HepG2 (cell line): ENCODE data around the gene CEP43. TPM values are rescaled to one million over a fixed set of nuclear protein-coding genes. Genes with fewer than 3 reads are reported as not detected.

Source experiments
- CC2D1A ChIP-seq: sonication (generic); formaldehyde crosslinking; IDR thresholded peaks from 2 replicates; pipeline ENCODE4 v1.8.1; 2023; ENCODE audit warnings: mild to moderate bottlenecking, missing genetic modification reagents
- GATAD2A ChIP-seq: IDR thresholded peaks from 2 replicates; pipeline ENCODE4 v1.6.1; 2016
- HNF4G ChIP-seq, 2 experiments: sonication (generic) in 1 of 2; formaldehyde crosslinking in 1 of 2; IDR thresholded peaks; 2 replicates each; pipeline versions ENCODE4 v1.4.0 to v1.6.1; 2011 to 2020; ENCODE audit warnings: borderline replicate concordance in 2 of 2, low read depth in 2 of 2, mild to moderate bottlenecking in 2 of 2, low read length in 1 of 2, missing genetic modification reagents in 1 of 2, moderate library complexity in 1 of 2
- HNRNPLL ChIP-seq: fragments of 200-400 bp; formaldehyde crosslinking; IDR thresholded peaks from 2 replicates; pipeline ENCODE4 v1.6.1; 2017; ENCODE audit warnings: mild to moderate bottlenecking, low read depth, low read length; ENCODE audit not compliant: poor library complexity, severe bottlenecking
- MAF1 ChIP-seq: sonication (generic); formaldehyde crosslinking; IDR thresholded peaks from 2 replicates; pipeline ENCODE4 v1.5.0; 2020; ENCODE audit warnings: missing genetic modification reagents, borderline replicate concordance
- MAFG ChIP-seq: sonication (generic); formaldehyde crosslinking; IDR thresholded peaks from 2 replicates; pipeline ENCODE4 v1.5.1; 2020; ENCODE audit warnings: mild to moderate bottlenecking, missing genetic modification reagents
- NCOA5 ChIP-seq: sonication (generic); formaldehyde crosslinking; IDR thresholded peaks from 2 replicates; pipeline ENCODE4 v1.4.0; 2020; ENCODE audit warnings: missing genetic modification reagents
- SALL2 ChIP-seq: sonication (generic); formaldehyde crosslinking; IDR thresholded peaks from 2 replicates; pipeline ENCODE4 v1.8.1; 2023; ENCODE audit warnings: mild to moderate bottlenecking, missing genetic modification reagents, inconsistent platforms
- SP5 ChIP-seq: IDR thresholded peaks from 2 replicates; pipeline ENCODE4 v1.6.1; 2016; ENCODE audit warnings: low read depth, borderline replicate concordance
- TARDBP ChIP-seq: sonication (generic); formaldehyde crosslinking; IDR thresholded peaks from 2 replicates; pipeline ENCODE4 v1.8.0; 2022; ENCODE audit warnings: mild to moderate bottlenecking, missing genetic modification reagents
- ZNF33A ChIP-seq: sonication (generic); formaldehyde crosslinking; IDR thresholded peaks from 2 replicates; pipeline ENCODE4 v1.5.1; 2020; ENCODE audit warnings: missing genetic modification reagents, mild to moderate bottlenecking, moderate library complexity, borderline replicate concordance
- ZNF607 ChIP-seq: sonication (generic); formaldehyde crosslinking; IDR thresholded peaks from 2 replicates; pipeline ENCODE4 v1.5.1; 2020; ENCODE audit warnings: missing genetic modification reagents, mild to moderate bottlenecking, borderline replicate concordance
- ZNF772 ChIP-seq: sonication (generic); formaldehyde crosslinking; IDR thresholded peaks from 2 replicates; pipeline ENCODE4 v1.5.0; 2020; ENCODE audit warnings: mild to moderate bottlenecking, missing genetic modification reagents
- polyA plus RNA-seq, 8 experiments: library from polyadenylated mRNA; depleted of rRNA in 3 of 8; stranded (reverse) in 7 of 8; unstranded in 1 of 8; fragments of >200 nt; fragmentation: Illumina TruSeq in 4 of 8; extraction: Trizol in 4 of 8; gene quantifications; 2 replicates each; pipeline versions ENCODE4 v1.2.1 to v1.2.3, GENCODE V29; 2011 to 2016; ENCODE audit warnings: low read depth in 4 of 8, missing spikeins in 1 of 8, mixed read lengths in 1 of 8; ENCODE audit not compliant: insufficient read depth in 1 of 8
- total RNA-seq, 5 experiments: library from RNA; depleted of rRNA; stranded (reverse); fragments of >200 nt; fragmentation: Illumina TruSeq; extraction: Trizol; gene quantifications; 2 replicates each; pipeline ENCODE4 v1.2.3, GENCODE V29; 2016; ENCODE audit warnings: low read depth in 1 of 5
- TF ChIP-seq, protein P1 (sequence below): sonication (generic); formaldehyde crosslinking; IDR thresholded peaks from 2 replicates; pipeline ENCODE4 v1.5.1; 2020; ENCODE audit warnings: mild to moderate bottlenecking, missing genetic modification reagents, borderline replicate concordance
- TF ChIP-seq, protein P2 (sequence below): sonication (generic); formaldehyde crosslinking; IDR thresholded peaks from 2 replicates; pipeline ENCODE4 v1.5.0; 2020; ENCODE audit warnings: mild to moderate bottlenecking, missing genetic modification reagents, moderate library complexity
- TF ChIP-seq, protein P3 (sequence below): sonication (generic); formaldehyde crosslinking; IDR thresholded peaks from 2 replicates; pipeline ENCODE4 v1.8.1; 2023; ENCODE audit warnings: mild to moderate bottlenecking, moderate library complexity, missing genetic modification reagents
- TF ChIP-seq, protein P4 (sequence below): sonication (generic); formaldehyde crosslinking; IDR thresholded peaks from 2 replicates; pipeline ENCODE4 v1.8.1; 2023; ENCODE audit warnings: mild to moderate bottlenecking, inconsistent platforms, moderate library complexity, missing genetic modification reagents, borderline replicate concordance
- TF ChIP-seq, protein P5 (sequence below): sonication (generic); formaldehyde crosslinking; IDR thresholded peaks from 2 replicates; pipeline ENCODE4 v1.8.0; 2022; ENCODE audit warnings: mild to moderate bottlenecking, missing genetic modification reagents, moderate library complexity

The CEP43 gene
- total and polyA plus RNA-seq, 2 of the 13 experiments (the other 11 are each of a cell fraction or from before 2014, with no cell fraction given): 29.3 to 73.9 TPM

DNA sequence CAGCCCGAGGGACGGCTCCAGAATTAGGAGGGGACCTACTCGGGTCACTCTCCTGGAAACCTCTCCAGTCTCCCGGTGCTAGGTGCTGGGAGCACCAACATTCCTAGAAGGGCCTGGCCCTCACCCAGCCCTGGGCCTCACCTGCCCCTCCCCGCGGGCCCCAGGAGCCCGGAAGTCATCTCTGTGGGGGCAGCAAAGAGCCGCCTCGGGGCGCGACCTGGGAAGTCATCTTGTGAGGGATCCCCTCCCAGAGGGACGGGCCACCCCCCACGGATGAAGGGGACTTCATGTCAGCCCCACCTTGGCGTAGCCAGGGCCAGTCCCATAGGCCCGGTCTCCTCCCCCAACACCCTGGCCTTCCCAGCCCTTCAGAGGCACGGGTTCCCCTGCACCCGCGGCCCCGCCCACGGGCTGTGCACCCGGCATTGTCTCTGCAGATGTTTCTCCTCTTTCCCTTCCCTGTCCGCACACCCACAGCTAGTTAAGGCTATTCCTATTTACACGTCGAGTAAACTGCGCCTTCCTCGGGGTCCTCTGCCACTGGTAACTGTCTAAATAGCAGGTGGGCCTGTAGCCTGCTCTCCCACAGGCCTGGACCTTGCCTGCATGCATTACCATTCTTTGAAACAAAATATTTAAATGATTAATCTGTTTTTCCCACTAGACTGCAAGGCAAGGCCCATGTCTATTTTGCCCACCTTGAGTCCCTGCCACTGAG is 42.0 kb upstream of the CEP43 start (continued):
- TF ChIP-seq, protein P1, sequence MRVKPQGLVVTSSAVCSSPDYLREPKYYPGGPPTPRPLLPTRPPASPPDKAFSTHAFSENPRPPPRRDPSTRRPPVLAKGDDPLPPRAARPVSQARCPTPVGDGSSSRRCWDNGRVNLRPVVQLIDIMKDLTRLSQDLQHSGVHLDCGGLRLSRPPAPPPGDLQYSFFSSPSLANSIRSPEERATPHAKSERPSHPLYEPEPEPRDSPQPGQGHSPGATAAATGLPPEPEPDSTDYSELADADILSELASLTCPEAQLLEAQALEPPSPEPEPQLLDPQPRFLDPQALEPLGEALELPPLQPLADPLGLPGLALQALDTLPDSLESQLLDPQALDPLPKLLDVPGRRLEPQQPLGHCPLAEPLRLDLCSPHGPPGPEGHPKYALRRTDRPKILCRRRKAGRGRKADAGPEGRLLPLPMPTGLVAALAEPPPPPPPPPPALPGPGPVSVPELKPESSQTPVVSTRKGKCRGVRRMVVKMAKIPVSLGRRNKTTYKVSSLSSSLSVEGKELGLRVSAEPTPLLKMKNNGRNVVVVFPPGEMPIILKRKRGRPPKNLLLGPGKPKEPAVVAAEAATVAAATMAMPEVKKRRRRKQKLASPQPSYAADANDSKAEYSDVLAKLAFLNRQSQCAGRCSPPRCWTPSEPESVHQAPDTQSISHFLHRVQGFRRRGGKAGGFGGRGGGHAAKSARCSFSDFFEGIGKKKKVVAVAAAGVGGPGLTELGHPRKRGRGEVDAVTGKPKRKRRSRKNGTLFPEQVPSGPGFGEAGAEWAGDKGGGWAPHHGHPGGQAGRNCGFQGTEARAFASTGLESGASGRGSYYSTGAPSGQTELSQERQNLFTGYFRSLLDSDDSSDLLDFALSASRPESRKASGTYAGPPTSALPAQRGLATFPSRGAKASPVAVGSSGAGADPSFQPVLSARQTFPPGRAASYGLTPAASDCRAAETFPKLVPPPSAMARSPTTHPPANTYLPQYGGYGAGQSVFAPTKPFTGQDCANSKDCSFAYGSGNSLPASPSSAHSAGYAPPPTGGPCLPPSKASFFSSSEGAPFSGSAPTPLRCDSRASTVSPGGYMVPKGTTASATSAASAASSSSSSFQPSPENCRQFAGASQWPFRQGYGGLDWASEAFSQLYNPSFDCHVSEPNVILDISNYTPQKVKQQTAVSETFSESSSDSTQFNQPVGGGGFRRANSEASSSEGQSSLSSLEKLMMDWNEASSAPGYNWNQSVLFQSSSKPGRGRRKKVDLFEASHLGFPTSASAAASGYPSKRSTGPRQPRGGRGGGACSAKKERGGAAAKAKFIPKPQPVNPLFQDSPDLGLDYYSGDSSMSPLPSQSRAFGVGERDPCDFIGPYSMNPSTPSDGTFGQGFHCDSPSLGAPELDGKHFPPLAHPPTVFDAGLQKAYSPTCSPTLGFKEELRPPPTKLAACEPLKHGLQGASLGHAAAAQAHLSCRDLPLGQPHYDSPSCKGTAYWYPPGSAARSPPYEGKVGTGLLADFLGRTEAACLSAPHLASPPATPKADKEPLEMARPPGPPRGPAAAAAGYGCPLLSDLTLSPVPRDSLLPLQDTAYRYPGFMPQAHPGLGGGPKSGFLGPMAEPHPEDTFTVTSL: peak; percentile 87
- TF ChIP-seq SP5 (CRISPR knock-in tag) (peak; percentile 98), NCOA5 (no peak), ZNF33A (CRISPR knock-in tag) (peak; percentile 98), HNRNPLL (no peak), HNF4G (IDR thresholded peaks at IDR 0.05; ENCODE audit: borderline replicate concordance, low read depth, low read length) (0 out of 2 replicates have a peak, but pooled peaks have one; percentile 43), HNF4G (CRISPR knock-in tag; IDR thresholded peaks at IDR 0.05; ENCODE audit: borderline replicate concordance, low read depth) (no peak), MAFG (CRISPR knock-in tag) (no peak), CC2D1A (CRISPR knock-in tag) (no peak), GATAD2A (CRISPR knock-in tag) (peak; percentile 50; the same call in 1 of the 2 replicates), SALL2 (CRISPR knock-in tag) (no peak), MAF1 (CRISPR knock-in tag) (no peak), TARDBP (CRISPR knock-in tag) (peak; percentile 75; the same call in 1 of the 2 replicates), ZNF607 (CRISPR knock-in tag) (peak; percentile 61; the same call in 1 of the 2 replicates), ZNF772 (CRISPR knock-in tag) (peak; percentile 23)
- TF ChIP-seq, protein P2, sequence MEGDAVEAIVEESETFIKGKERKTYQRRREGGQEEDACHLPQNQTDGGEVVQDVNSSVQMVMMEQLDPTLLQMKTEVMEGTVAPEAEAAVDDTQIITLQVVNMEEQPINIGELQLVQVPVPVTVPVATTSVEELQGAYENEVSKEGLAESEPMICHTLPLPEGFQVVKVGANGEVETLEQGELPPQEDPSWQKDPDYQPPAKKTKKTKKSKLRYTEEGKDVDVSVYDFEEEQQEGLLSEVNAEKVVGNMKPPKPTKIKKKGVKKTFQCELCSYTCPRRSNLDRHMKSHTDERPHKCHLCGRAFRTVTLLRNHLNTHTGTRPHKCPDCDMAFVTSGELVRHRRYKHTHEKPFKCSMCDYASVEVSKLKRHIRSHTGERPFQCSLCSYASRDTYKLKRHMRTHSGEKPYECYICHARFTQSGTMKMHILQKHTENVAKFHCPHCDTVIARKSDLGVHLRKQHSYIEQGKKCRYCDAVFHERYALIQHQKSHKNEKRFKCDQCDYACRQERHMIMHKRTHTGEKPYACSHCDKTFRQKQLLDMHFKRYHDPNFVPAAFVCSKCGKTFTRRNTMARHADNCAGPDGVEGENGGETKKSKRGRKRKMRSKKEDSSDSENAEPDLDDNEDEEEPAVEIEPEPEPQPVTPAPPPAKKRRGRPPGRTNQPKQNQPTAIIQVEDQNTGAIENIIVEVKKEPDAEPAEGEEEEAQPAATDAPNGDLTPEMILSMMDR (CRISPR knock-in tag): peak; percentile 57
- TF ChIP-seq, protein P3, sequence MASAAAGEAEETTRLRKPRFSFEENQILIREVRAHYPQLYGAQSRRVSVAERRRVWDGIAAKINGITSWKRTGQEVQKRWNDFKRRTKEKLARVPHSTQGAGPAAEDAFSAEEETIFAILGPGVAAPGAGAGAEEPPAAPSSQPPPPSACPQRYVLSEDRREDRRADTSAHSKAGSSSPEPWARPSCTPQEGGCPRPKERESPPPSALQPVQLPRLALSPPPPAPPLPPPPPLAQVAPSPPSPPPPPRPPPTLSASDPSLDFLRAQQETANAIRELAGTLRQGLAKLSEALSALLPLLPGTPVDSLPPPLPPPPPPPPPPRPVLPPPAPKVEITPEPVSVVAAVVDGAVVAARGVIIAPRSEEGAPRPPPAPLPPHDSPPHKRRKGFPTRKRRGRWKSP (CRISPR knock-in tag): no peak
- TF ChIP-seq, protein P4, sequence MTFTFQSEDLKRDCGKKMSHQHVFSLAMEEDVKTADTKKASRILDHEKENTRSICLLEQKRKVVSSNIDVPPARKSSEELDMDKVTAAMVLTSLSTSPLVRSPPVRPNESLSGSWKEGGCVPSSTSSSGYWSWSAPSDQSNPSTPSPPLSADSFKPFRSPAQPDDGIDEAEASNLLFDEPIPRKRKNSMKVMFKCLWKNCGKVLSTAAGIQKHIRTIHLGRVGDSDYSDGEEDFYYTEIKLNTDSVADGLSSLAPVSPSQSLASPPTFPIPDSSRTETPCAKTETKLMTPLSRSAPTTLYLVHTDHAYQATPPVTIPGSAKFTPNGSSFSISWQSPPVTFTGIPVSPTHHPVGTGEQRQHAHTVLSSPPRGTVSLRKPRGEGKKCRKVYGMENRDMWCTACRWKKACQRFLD (CRISPR knock-in tag): no peak
- TF ChIP-seq, protein P5, sequence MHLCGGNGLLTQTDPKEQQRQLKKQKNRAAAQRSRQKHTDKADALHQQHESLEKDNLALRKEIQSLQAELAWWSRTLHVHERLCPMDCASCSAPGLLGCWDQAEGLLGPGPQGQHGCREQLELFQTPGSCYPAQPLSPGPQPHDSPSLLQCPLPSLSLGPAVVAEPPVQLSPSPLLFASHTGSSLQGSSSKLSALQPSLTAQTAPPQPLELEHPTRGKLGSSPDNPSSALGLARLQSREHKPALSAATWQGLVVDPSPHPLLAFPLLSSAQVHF (CRISPR knock-in tag): no peak; the same call in 1 of the 2 replicates
